Keratinocyte (primary cell): ENCODE data around the gene RTN4IP1. TPM values are rescaled to one million over a fixed set of nuclear protein-coding genes. Genes with fewer than 3 reads are reported as not detected.

Experiments
- DNase-seq: peaks from one replicate; pipeline ENCODE4 v3.0.0-alpha.2; 2011; ENCODE audit warnings: low read depth, missing footprints, low spot score
- FAIRE-seq: peaks from 2 replicates; lab custom pipeline; 2011; peaks lifted over from hg19 to GRCh38; lab: Jason Lieb, UNC
- H2AFZ ChIP-seq: 2 replicates; pipeline ENCODE4 v1.6.0; 2012; ENCODE audit warnings: low read length, control low read depth, inconsistent platforms; ENCODE audit not compliant: control insufficient read depth
- H3K27ac ChIP-seq: 2 replicates; pipeline ENCODE4 v1.5.1; 2011; ENCODE audit warnings: low read length; ENCODE audit not compliant: control insufficient read depth, insufficient read depth
- H3K27me3 ChIP-seq: 3 replicates; pipeline ENCODE4 v1.6.0; 2011; ENCODE audit warnings: low read length; ENCODE audit not compliant: control insufficient read depth, insufficient read depth; ENCODE audit errors: extremely low read depth
- H3K36me3 ChIP-seq, 2 experiments: 2 replicates in 1 of 2; 3 replicates in 1 of 2; pipeline ENCODE4 v1.5.1; 2011; ENCODE audit warnings: low read length in 2 of 2, mild to moderate bottlenecking in 1 of 2; ENCODE audit not compliant: control insufficient read depth in 2 of 2, insufficient read depth in 2 of 2; ENCODE audit errors: extremely low read depth in 1 of 2
- H3K4me1 ChIP-seq: 3 replicates; pipeline ENCODE4 v1.5.1; 2011; ENCODE audit warnings: low read length; ENCODE audit not compliant: control insufficient read depth, insufficient read depth; ENCODE audit errors: extremely low read depth
- H3K4me2 ChIP-seq: 3 replicates; pipeline ENCODE4 v1.6.0; 2011; ENCODE audit warnings: low read depth, low read length; ENCODE audit not compliant: control insufficient read depth, insufficient read depth; ENCODE audit errors: extremely low read depth
- H3K4me3 ChIP-seq, 3 experiments: fragments of 200-600 bp in 1 of 3; sonication (generic) in 1 of 3; 2 replicates in 2 of 3; 3 replicates in 1 of 3; pipeline ENCODE4 v1.5.1; 2011 to 2016; ENCODE audit warnings: low read length in 3 of 3, mild to moderate bottlenecking in 3 of 3, control low read depth in 2 of 3, inconsistent platforms in 1 of 3, low read depth in 1 of 3, mixed read lengths in 1 of 3, mixed run types in 1 of 3, moderate library complexity in 1 of 3; ENCODE audit not compliant: control insufficient read depth in 2 of 3, insufficient read depth in 2 of 3; ENCODE audit errors: extremely low read depth in 1 of 3
- H3K79me2 ChIP-seq: 2 replicates; pipeline ENCODE4 v1.6.0; 2012; ENCODE audit warnings: low read length; ENCODE audit not compliant: control insufficient read depth, insufficient read depth
- H3K9ac ChIP-seq: 3 replicates; pipeline ENCODE4 v1.6.0; 2011; ENCODE audit warnings: low read length; ENCODE audit not compliant: control insufficient read depth, insufficient read depth; ENCODE audit errors: extremely low read depth
- H3K9me1 ChIP-seq: 3 replicates; pipeline ENCODE4 v1.6.0; 2011; ENCODE audit warnings: low read length; ENCODE audit not compliant: control insufficient read depth, insufficient read depth; ENCODE audit errors: extremely low read depth
- H3K9me3 ChIP-seq: 2 replicates; pipeline ENCODE4 v1.5.1; 2012; ENCODE audit warnings: low read depth, low read length; ENCODE audit not compliant: control insufficient read depth
- H4K20me1 ChIP-seq: 3 replicates; pipeline ENCODE4 v1.6.0; 2011; ENCODE audit warnings: low read length; ENCODE audit not compliant: control insufficient read depth, insufficient read depth; ENCODE audit errors: extremely low read depth
- CTCF ChIP-seq, 3 experiments: IDR thresholded peaks in 1 of 3; conservative IDR thresholded peaks in 1 of 3; optimal IDR thresholded peaks in 1 of 3; 2 replicates in 2 of 3; 3 replicates in 1 of 3; pipeline versions ENCODE3 to v1.5.1; 2011; ENCODE audit warnings: low read length in 3 of 3, mild to moderate bottlenecking in 3 of 3, moderate library complexity in 2 of 3, control low read depth in 1 of 3, inconsistent platforms in 1 of 3; ENCODE audit not compliant: insufficient read depth in 2 of 3; ENCODE audit errors: extremely low read depth in 1 of 3
- EZH2 ChIP-seq: IDR thresholded peaks from one replicate; pipeline ENCODE4 v1.6.1; 2012; ENCODE audit warnings: inconsistent platforms, mild to moderate bottlenecking, low read length, moderate library complexity
- dilution Hi-C: fragments of 300-500 bp; cut with MboI; formaldehyde crosslinking; loops from one replicate; pipeline ENCODE4 v1.7.0; 2020; ENCODE audit warnings: low sequenced_read_pairs; ENCODE audit not compliant: extremely low pct_ligation_motif_present
- polyA plus RNA-seq, 5 experiments: library from polyadenylated mRNA; depleted of rRNA in 3 of 5; stranded (reverse) in 3 of 5; stranded (forward) in 1 of 5; unstranded in 1 of 5; fragments of >200 nt; gene quantifications; 1 replicate in 1 of 5; 2 replicates in 3 of 5; 3 replicates in 1 of 5; pipeline versions ENCODE4 v1.2.1 to v1.2.3, GENCODE V29; 2011 to 2012; ENCODE audit warnings: missing spikeins in 2 of 5, low read depth in 1 of 5, low replicate concordance in 1 of 5

Gene RTN4IP1
- polyA plus RNA-seq, 1 donor (not counting 4 experiments of a cell fraction or from before 2014, with no cell fraction given): 8.0 TPM

- dilution Hi-C loops: no loop called here
- TF ChIP-seq EZH2 (no peak), CTCF (optimal IDR thresholded peaks at IDR 0.05 in 1 of 3, IDR thresholded peaks at IDR 0.05 in 1 of 3, conservative IDR thresholded peaks at IDR 0.05 in 1 of 3; ENCODE audit: extremely low read depth in 1 of 3, insufficient read depth in 2 of 3, low read length in 3 of 3) (no peak)
- H3K4me2 ChIP-seq: no peak overlapping the region
- no peaks in the 10 kb centered on the region for H3K27me3 ChIP-seq
- no peaks in the 10 kb centered on the region for H3K4me1 ChIP-seq
- no peaks in the 10 kb centered on the region for H3K9me3 ChIP-seq
- no peak overlapping the region for H3K4me3 ChIP-seq
- DNase-seq: no peak
- no peak overlapping the region for H3K9ac ChIP-seq
- FAIRE-seq: no peak
- no peak overlapping the region for H2AFZ ChIP-seq
- no peaks in the 10 kb centered on the region for H3K36me3 ChIP-seq
- H3K9me1 ChIP-seq: no peaks in the 10 kb centered on the region
- H3K27ac ChIP-seq: no peak overlapping the region
- no peaks in the 10 kb centered on the region for H3K79me2 ChIP-seq
- H4K20me1 ChIP-seq: no peaks in the 10 kb centered on the region
These were observed 16.5 kb downstream of the RTN4IP1 start for GRCh38 chr6:106612671-106613416.

GRCh38 chr6:106611030-106611429 is 18.3 kb downstream of the RTN4IP1 start:
- Histone ChIP-seq H3K27me3 (no peaks in the 10 kb centered on the region), H4K20me1 (no peaks in the 10 kb centered on the region), H2AFZ (no peak overlapping the region), H3K4me1 (no peaks in the 10 kb centered on the region), H3K27ac (no peak overlapping the region), H3K9me3 (no peaks in the 10 kb centered on the region), H3K9me1 (no peaks in the 10 kb centered on the region), H3K4me2 (no peak overlapping the region), H3K4me3 (no peak overlapping the region), H3K36me3 (no peaks in the 10 kb centered on the region), H3K9ac (no peak overlapping the region), H3K79me2 (no peaks in the 10 kb centered on the region)
- FAIRE-seq (no peak), DNase-seq (no peak)
- TF ChIP-seq CTCF (optimal IDR thresholded peaks at IDR 0.05 in 1 of 3, IDR thresholded peaks at IDR 0.05 in 1 of 3, conservative IDR thresholded peaks at IDR 0.05 in 1 of 3; ENCODE audit: extremely low read depth in 1 of 3, insufficient read depth in 2 of 3, low read length in 3 of 3) (no peak), EZH2 (no peak)
- dilution Hi-C loops: no loop called here
